ENCODE data around the gene APBB2. TPM values are rescaled to one million over a fixed set of nuclear protein-coding genes. Genes with fewer than 3 reads are reported as not detected.

Gene APBB2
- total and polyA plus RNA-seq, 2 of the 8 experiments (the other 6 are each of a cell fraction or from before 2014, with no cell fraction given): 58.7 to 59.4 TPM

DNA sequence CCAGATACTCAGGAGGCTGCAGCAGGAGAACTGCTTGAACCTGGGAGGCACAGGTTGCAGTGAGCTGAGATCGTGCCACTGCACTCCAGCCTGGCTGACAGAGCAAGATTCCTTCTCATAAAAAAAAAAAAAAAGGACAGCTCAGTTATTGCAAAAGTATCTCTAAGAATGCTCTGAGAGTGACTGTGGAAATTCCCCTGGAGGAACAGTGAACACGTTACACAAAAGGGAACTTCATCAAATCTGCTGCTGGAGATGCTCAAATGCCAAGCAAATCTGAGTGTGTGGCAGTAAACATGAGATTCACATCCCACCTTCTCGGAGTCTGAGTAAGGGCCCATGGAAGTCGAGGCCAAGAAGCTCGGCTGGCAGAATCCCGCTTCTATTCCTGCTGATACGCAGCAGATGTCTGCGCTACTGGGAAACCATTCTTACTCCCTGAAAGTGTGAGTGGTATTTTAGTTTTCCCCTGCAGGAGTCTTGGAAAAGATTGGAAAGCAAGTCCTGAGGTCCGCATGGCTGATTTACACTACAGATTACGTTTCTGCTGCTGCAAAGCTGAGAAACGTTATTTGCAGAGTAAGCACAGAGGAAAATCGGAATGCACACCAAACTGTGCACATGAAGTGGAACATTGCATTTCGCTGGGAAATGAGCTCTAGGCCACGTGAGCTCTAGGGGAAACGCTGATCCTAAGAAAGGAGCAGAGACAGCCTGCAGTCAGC, 301.7 kb downstream of the APBB2 start:
- Histone ChIP-seq H2BK15ac (ENCODE audit: low read length) (no peak overlapping the region), H3K56ac (replicated peaks; ENCODE audit: insufficient read length, low read depth, low read length) (no peak overlapping the region), H3K23ac (ENCODE audit: insufficient read length) (no peak overlapping the region), H3K27me3 (replicated peaks in 1 of 4; ENCODE audit: control insufficient read depth in 3 of 4, extremely low read depth in 1 of 4, insufficient read depth in 3 of 4, low read length in 3 of 4) (no peaks in the 10 kb centered on the region), H4K20me1 (replicated peaks in 1 of 2; ENCODE audit: control insufficient read depth in 1 of 2, insufficient read depth in 2 of 2, low read length in 2 of 2) (no peaks in the 10 kb centered on the region), H2AK5ac (ENCODE audit: low read depth, low read length) (no peak overlapping the region), H3K18ac (ENCODE audit: extremely low read depth, low read length) (no peak overlapping the region), H3K14ac (ENCODE audit: insufficient read length) (no peak overlapping the region), H3K4me1 (replicated peaks in 1 of 4; ENCODE audit: control insufficient read depth in 3 of 4, insufficient read depth in 4 of 4, low read length in 3 of 4) (peaks cover 0 to 7% (median 4%) of the 10 kb centered on the region in 4 experiments; a peak in 5 of 7 replicates), H3K23me2 (ENCODE audit: low read depth, low read length) (no peaks in the 10 kb centered on the region; the same call in 1 of the 2 replicates), H3K4me2 (ENCODE audit: insufficient read depth in 1 of 2, low read depth in 2 of 2, low read length in 2 of 2) (no peak overlapping the region), H2BK12ac (ENCODE audit: low read depth, low read length) (no peak overlapping the region), H3K4ac (replicated peaks; ENCODE audit: insufficient read length, low read depth, low read length) (no peak overlapping the region), H2BK120ac (replicated peaks; ENCODE audit: low read depth, low read length) (no peak overlapping the region), H3K27ac (ENCODE audit: low read depth, low read length) (no peak overlapping the region), H2AFZ (ENCODE audit: low read length) (no peak overlapping the region), H2BK20ac (ENCODE audit: low read length) (no peak overlapping the region), H3K9ac (replicated peaks in 1 of 4; ENCODE audit: extremely low read depth in 1 of 4, low read depth in 3 of 4, low read length in 3 of 4) (no peak overlapping the region), H4K8ac (ENCODE audit: extremely low read depth, insufficient read depth, low read length) (no peak overlapping the region), H3K36me3 (ENCODE audit: control insufficient read depth in 2 of 4, insufficient read depth in 4 of 4, low read length in 3 of 4) (no peaks in the 10 kb centered on the region), H3K79me2 (ENCODE audit: control insufficient read depth in 1 of 2, insufficient read depth in 2 of 2, low read length in 2 of 2) (no peaks in the 10 kb centered on the region), H4K5ac (ENCODE audit: insufficient read length, low read depth, low read length) (no peak overlapping the region), H4K91ac (replicated peaks; ENCODE audit: insufficient read length, low read length) (no peak overlapping the region), H2BK5ac (ENCODE audit: low read depth, low read length) (no peak overlapping the region), H3K4me3 (ENCODE audit: extremely low read depth in 1 of 4, insufficient read depth in 2 of 4, low read depth in 3 of 4, low read length in 4 of 4) (no peak overlapping the region), H3K79me1 (ENCODE audit: low read depth, low read length) (no peaks in the 10 kb centered on the region), H3K9me3 (ENCODE audit: insufficient read depth in 2 of 2, low read depth in 1 of 2, low read length in 1 of 2) (no peaks in the 10 kb centered on the region)
- DNase-seq (ENCODE audit: low read depth in 1 of 2, low spot score in 2 of 2) (no peak), FAIRE-seq (no peak)
- 94% methylated on average over 15 of the region's 15 CpGs; no CpG with 5 or more reads in 1 of the 2 experiments for WGBS, 2 experiments (ENCODE audit: extremely low coverage in 1 of 2, insufficient coverage in 1 of 2, insufficient read length in 1 of 2, insufficient replicate concordance in 2 of 2, low coverage in 1 of 2, low lambda C conversion rate in 2 of 2, missing lambda C conversion rate in 1 of 2)
- ChIA-PET POLR2A (ENCODE audit: partially characterized antibody) (interaction anchor here (1.2 to 2.1 kb wide), 2 partner anchors 16 to 344 kb away, joined by 4 to 10 read pairs; partner anchors contain the start of gene UCHL1), CTCF (ENCODE audit: partially characterized antibody) (interaction anchor here (0.6 to 14.6 kb wide), 9 partner anchors 9 to 308 kb away, joined by 3 to 224 read pairs (median 3); no protein-coding TSS in a partner anchor)
- TF ChIP-seq SUZ12 (IDR thresholded peaks at IDR 0.05; ENCODE audit: low read length) (no peak), CEBPB (IDR thresholded peaks at IDR 0.05; ENCODE audit: low read depth, low read length) (no peak), CBX8 (IDR thresholded peaks at IDR 0.05; ENCODE audit: borderline replicate concordance, low read depth, low read length) (no peak), TCF12 (IDR thresholded peaks at IDR 0.05; ENCODE audit: low read depth, low read length) (no peak), BACH1 (IDR thresholded peaks at IDR 0.05; ENCODE audit: low read length) (no peak), CREB1 (IDR thresholded peaks at IDR 0.05) (no peak), SP2 (IDR thresholded peaks at IDR 0.05; ENCODE audit: low read length) (no peak), ATF3 (IDR thresholded peaks at IDR 0.05; ENCODE audit: insufficient read depth, low read depth, low read length) (no peak), CTBP2 (IDR thresholded peaks at IDR 0.05; ENCODE audit: borderline replicate concordance, insufficient read depth, insufficient read length, low read length) (no peak), POLR2A (IDR thresholded peaks at IDR 0.05; ENCODE audit: control extremely low read depth in 1 of 2, low read depth in 2 of 2, low read length in 2 of 2) (no peak)
- TF ChIP-seq, protein P1, sequence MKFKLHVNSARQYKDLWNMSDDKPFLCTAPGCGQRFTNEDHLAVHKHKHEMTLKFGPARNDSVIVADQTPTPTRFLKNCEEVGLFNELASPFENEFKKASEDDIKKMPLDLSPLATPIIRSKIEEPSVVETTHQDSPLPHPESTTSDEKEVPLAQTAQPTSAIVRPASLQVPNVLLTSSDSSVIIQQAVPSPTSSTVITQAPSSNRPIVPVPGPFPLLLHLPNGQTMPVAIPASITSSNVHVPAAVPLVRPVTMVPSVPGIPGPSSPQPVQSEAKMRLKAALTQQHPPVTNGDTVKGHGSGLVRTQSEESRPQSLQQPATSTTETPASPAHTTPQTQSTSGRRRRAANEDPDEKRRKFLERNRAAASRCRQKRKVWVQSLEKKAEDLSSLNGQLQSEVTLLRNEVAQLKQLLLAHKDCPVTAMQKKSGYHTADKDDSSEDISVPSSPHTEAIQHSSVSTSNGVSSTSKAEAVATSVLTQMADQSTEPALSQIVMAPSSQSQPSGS (IDR thresholded peaks at IDR 0.05; ENCODE audit: low read length): no peak

Data from H1 (cell line).